ENCODE measurements around the gene TPBG.

TPBG gene

DNA sequence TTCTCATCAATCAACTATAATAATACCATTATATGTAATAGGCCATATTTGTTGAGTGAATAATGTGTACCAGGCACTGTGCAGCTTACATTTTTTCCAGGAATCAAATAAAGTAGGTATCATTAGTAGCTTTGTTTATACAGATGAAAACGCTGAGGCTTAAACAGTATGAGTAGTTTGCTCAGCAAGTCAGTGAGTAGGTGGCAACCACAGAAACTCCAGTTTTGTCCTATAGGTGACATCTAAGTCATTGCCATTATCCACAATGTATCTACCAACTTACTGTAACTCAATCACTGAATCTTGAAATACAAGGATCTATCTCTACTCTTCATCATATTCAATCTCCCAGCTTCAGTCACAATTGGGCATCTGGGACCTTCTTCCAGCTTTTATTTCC lies 29.8 kb upstream of the TPBG start:
- Histone ChIP-seq H3K27me3 (replicated peaks) (no peaks in the 10 kb centered on the region), H3K36me3 (replicated peaks) (no peaks in the 10 kb centered on the region), H3K4me3 (ENCODE audit: low read depth, low read length) (no peak overlapping the region), H3K27ac (no peak overlapping the region)
- no peak for DNase-seq
- TF ChIP-seq, protein P1, sequence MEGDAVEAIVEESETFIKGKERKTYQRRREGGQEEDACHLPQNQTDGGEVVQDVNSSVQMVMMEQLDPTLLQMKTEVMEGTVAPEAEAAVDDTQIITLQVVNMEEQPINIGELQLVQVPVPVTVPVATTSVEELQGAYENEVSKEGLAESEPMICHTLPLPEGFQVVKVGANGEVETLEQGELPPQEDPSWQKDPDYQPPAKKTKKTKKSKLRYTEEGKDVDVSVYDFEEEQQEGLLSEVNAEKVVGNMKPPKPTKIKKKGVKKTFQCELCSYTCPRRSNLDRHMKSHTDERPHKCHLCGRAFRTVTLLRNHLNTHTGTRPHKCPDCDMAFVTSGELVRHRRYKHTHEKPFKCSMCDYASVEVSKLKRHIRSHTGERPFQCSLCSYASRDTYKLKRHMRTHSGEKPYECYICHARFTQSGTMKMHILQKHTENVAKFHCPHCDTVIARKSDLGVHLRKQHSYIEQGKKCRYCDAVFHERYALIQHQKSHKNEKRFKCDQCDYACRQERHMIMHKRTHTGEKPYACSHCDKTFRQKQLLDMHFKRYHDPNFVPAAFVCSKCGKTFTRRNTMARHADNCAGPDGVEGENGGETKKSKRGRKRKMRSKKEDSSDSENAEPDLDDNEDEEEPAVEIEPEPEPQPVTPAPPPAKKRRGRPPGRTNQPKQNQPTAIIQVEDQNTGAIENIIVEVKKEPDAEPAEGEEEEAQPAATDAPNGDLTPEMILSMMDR (IDR thresholded peaks at IDR 0.05; ENCODE audit: low read depth, low read length, missing control alignments) = no peak
- in situ Hi-C loops (cut with HindIII; ENCODE audit: low pct_ligation_motif_present, low sequenced_read_pairs) = no loop called here

DNA sequence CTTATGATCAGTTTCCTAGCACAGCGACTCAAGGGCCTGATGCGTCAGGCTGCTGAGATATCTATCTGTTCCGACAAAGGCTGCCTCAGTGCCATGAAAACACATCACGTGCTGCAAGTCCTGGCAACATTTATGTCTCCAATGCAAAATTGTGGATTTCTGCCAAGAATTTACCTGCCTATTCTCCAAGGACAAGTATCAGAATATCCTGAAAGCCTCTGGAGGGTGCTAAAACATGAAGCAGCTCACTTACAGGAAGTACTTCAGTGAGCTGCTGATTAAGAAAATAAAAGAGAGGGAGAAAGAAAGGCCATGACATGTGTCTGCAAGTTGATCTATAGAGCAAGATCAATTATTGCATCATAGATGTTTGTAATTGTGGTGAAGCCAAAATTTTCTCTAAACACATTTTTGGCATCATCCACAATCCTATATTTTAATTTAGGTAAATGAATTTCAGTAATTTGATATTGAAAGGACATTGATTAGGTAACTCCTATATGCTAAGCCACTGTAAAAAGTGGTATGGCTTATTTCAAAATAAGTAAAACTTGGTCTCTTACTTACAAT lies 25.8 kb upstream of the TPBG start:
- Histone ChIP-seq H3K36me3 (replicated peaks) (no peaks in the 10 kb centered on the region), H3K4me3 (ENCODE audit: low read depth, low read length) (no peak overlapping the region), H3K27ac (no peak overlapping the region), H3K27me3 (replicated peaks) (no peaks in the 10 kb centered on the region)
- DNase-seq = no peak
- TF ChIP-seq, protein P1 (IDR thresholded peaks at IDR 0.05; ENCODE audit: low read depth, low read length, missing control alignments) = no peak
- in situ Hi-C loops (cut with HindIII; ENCODE audit: low pct_ligation_motif_present, low sequenced_read_pairs) = no loop called here

DNA sequence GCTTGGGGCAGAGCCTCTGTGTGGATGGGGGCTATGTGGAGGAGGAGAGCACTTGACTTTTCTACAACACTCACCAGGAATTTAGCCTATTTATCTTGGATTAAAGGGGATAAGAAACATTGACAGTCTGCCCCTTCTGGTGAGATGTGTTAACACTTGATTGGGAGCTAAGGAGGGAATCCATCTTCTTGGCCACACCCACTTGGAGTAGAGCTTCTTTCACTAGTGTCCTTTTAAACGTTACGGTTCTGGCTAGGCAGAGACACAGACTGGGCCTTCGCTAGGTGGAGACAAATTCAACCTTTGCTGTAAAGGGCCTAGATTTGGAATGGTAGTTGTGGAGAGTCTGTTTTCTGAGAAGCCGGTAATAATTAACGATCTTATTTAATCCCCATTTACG lies 15.5 kb upstream of the TPBG start:
- TF ChIP-seq, protein P1 (IDR thresholded peaks at IDR 0.05; ENCODE audit: low read depth, low read length, missing control alignments) = peak; percentile 17
- Histone ChIP-seq H3K4me3 (ENCODE audit: low read depth, low read length) (no peak overlapping the region), H3K36me3 (replicated peaks) (no peaks in the 10 kb centered on the region), H3K27ac (no peak overlapping the region), H3K27me3 (replicated peaks) (no peaks in the 10 kb centered on the region)
- no peak for DNase-seq
- in situ Hi-C loops (cut with HindIII; ENCODE audit: low pct_ligation_motif_present, low sequenced_read_pairs) = no loop called here

DNA sequence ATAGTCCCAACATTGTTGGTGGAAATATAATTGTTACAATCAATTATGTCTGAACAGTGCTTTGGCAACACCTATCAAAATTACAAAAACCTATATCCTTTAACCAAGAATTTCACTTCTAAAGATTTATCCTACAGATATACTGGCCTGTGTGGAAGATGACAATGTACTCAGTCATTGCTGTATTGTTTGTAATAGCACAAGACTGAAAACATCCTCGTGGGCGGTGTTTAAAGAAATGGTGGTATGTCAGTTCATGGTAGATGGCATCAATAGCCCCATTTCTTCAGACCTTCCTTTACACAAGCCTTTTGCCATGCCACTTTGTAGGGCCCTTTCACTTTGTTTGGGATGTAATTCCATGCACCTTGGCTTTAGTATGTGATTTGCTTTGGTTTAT lies 9.8 kb upstream of the TPBG start:
- TF ChIP-seq, protein P1 (IDR thresholded peaks at IDR 0.05; ENCODE audit: low read depth, low read length, missing control alignments) = no peak
- DNase-seq = no peak
- in situ Hi-C loops (cut with HindIII; ENCODE audit: low pct_ligation_motif_present, low sequenced_read_pairs) = no loop called here
- no peak overlapping the region for H3K27ac ChIP-seq
- H3K36me3 ChIP-seq (replicated peaks) = no peaks in the 10 kb centered on the region
- H3K27me3 ChIP-seq (replicated peaks) = no peaks in the 10 kb centered on the region
- H3K4me3 ChIP-seq (ENCODE audit: low read depth, low read length) = no peak overlapping the region

DNA sequence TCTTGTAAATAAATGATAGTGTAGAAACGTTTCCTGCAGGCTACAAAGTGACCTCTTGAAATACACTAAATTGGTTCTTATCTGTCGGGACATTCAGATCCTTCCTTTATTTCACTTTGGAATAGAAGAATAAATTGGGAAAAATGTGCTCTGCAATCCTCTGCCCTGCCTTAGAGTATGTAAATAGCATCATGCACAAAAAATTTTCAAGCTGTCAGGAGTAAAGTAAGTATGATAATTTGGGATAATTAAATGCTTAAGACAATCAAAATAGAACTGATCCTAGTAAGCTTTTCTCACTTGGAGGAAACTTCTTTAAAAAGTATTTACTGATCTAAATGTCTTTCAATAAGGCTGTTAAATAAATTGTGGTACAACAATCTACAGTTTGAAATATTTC lies 3.1 kb upstream of the TPBG start:
- TF ChIP-seq, protein P1 (IDR thresholded peaks at IDR 0.05; ENCODE audit: low read depth, low read length, missing control alignments) = no peak
- no peak overlapping the region for H3K27ac ChIP-seq
- in situ Hi-C loops (cut with HindIII; ENCODE audit: low pct_ligation_motif_present, low sequenced_read_pairs) = no loop called here
- no peaks in the 10 kb centered on the region for H3K27me3 ChIP-seq (replicated peaks)
- no peaks in the 10 kb centered on the region for H3K36me3 ChIP-seq (replicated peaks)
- H3K4me3 ChIP-seq (ENCODE audit: low read depth, low read length) = no peak overlapping the region
- no peak for DNase-seq

DNA sequence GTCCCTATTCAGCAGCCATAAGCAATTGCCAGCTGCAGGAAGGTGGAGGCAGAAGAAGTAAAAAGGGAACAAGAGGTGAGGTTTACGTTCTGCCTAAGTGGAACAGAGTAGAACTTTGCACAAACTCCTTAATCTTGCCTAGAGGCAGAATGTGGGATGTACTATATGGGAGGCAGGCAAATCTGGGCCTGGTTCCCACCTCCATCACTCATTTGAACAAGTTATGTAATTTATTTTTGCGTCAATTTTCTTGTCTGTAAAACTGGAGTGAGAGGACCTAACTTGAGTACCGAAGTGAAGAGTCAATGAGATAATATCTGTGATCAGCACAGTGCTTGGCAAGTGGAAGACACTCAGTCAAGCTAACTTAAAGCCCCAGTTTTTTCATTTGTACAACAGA lies 2.0 kb upstream of the TPBG start:
- in situ Hi-C loops (cut with HindIII; ENCODE audit: low pct_ligation_motif_present, low sequenced_read_pairs) = no loop called here

More for the DNA sequence above, 2.0 kb upstream of the TPBG start:
- TF ChIP-seq, protein P1 (IDR thresholded peaks at IDR 0.05; ENCODE audit: low read depth, low read length, missing control alignments) = no peak
- no peak for DNase-seq
- no peaks in the 10 kb centered on the region for H3K36me3 ChIP-seq (replicated peaks)
- H3K4me3 ChIP-seq (ENCODE audit: low read depth, low read length) = no peak overlapping the region
- no peak overlapping the region for H3K27ac ChIP-seq
- H3K27me3 ChIP-seq (replicated peaks) = no peaks in the 10 kb centered on the region

Data from brain microvascular endothelial cell (primary cell).